ENCODE results near the gene TNP2.

The TNP2 gene

DNA sequence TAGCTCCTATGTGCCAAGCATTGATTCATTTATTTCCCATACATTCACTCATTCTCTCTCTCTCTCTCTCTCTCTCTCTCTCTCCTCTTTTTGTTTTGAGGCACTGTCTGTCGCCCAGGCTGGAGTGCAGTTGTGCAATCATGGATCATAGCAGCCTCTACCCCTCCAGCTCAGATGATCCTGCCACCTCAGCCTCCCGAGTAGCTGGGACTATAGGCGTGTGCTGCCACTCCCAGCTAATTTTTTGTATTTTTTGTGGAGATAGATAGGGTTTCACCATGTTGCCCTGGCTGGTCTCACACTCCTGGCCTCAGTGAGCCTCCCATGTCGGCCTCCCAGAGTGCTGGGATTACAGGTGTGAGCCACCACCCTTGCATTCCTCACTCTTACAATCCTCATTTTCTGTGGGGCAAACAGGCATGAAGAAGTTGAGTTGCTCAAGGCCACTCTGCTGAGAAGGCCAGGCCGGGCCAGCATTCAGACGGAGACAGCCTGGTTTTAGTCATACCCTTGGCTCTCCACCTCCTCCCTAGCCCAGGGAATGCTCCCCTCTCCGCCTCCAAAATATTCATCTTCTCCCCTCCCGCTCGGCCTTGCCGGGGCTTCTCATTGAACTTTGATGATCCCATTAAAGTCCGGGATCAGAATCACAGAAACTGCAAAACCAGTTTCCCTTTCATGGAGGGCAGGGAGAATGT lies 7.9 kb upstream of the TNP2 start:
- no peak for DNase-seq

DNA sequence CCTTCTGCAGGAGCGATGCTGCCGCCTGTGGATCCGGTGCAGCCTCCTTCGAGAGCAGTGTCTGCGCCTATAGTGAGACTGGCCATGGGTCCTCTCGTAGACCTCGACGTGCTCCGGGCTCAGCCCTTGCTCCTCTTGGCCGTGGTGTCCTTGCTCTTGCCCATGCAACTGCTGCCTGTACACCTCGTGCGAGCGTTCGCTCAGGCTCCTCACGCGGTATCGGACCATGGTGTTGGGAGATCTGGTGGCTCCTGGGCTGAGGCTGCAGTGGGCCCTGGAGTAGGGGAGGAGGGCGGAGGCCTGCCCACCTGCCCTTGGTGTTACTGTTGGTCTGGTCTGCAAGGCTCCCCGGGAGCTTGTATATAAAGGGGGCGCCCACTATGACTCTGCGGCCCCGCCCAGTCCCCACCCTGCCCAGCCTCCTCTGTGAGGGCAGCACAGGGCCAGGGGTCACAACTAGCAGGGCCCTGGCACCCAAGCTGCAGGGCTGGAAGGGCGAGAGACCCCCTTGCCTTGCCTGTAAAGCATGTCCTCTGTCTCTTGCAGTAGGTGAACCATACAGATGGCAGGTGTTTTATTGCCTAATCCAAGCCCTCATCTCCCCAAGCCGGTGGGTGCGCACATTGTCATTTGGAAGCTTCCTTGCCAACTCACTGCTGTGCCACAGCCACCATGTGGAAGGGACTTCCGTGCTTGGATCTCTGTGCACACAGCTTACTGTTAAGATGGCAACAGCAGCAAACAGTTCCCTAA lies 7.2 kb upstream of the TNP2 start, which contains the start of gene PRM2:
Gene PRM2 (minus strand): TSS at position 338 of the 753 bp plus-strand sequence. CDS start 110 bp downstream, at position 228.
- DNase-seq: no peak

- no peak for DNase-seq
These were observed 5.8 kb upstream of the TNP2 start for GRCh38 chr16:11274964-11275363.

DNA sequence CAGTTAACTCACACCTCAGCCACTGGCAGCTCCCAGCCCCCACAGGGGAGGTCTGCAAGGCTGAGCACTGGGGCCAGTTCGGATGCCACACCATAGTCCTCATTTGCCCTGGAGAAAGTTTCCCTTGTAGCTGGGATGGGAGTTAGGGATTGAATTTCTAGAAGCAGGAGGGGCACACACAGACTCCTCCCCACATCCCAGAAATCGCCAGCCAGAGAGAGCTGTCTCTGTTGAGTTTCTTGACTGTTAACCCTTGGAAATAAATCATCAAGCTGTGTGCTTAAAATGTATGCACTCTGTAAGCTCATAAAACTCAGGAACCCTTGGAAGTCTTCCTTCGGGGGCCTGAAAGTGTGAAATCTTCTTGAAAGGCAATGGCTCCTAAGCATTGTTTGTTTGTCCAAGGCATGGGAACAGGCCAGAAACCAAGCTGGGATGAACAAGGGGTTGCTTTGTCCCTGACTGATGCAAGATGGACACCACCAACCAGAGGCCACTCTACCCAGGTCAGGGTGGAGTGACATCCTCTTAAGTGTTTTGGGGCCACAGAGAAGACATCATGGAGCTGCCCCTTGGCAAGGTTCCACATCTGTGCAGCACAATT lies 4.7 kb upstream of the TNP2 start:
- DNase-seq: no peak

GRCh38 chr16:11272921-11273720 lies 4.0 kb upstream of the TNP2 start, which contains the start of gene PRM3:
Gene PRM3 (minus strand): TSS chr16:11273629. CDS start chr16:11273595, 34 bp downstream.
- no peak for DNase-seq

DNA sequence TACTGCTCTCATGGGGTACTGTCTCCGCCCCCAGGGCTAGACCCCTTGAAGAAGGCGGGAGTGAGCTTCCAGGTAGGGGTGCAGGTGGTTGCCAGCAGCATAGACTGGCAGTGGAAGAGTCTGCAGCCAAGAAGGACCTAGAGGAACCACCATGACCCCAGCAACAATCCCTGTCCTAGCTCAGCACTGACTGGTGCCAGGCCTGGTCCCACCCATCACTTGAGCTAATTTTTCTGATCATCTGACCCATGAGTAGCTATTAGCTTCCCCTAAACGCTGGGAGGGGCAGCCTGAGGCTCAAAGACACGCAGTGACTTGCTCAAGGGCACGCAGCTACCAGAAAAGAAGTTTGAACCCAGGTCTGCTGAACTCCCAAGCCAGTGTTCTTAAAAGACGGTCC lies 3.4 kb upstream of the TNP2 start:
- DNase-seq: no peak

GRCh38 chr16:11271610-11272009 lies 2.5 kb upstream of the TNP2 start:
- no peak for DNase-seq

- no peak for DNase-seq
These were observed 1.6 kb upstream of the TNP2 start for GRCh38 chr16:11270602-11271162.

DNA sequence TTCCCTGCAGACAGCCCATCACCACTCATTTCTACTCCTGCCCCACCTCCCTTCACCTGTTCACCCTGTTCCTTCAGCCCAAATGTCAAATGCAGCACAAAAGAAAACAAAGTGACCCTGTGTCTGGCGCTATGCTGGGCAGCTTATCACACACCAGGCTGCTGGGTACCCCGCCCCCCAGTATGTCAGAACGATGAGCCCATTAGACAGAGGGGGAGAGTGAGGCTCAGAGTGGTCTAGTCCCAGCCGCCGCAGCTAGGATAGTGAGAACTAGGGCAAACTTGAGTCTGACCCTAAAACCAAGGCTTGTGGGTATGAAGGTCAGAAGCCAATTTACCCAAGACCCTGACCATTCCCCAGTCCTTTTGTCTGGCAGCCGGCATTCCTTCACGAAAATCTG lies 4.0 kb downstream of the TNP2 start:
- DNase-seq: no peak

GRCh38 chr16:11264155-11264832 lies 4.8 kb downstream of the TNP2 start:
- peak; percentile 56 for DNase-seq

DNA sequence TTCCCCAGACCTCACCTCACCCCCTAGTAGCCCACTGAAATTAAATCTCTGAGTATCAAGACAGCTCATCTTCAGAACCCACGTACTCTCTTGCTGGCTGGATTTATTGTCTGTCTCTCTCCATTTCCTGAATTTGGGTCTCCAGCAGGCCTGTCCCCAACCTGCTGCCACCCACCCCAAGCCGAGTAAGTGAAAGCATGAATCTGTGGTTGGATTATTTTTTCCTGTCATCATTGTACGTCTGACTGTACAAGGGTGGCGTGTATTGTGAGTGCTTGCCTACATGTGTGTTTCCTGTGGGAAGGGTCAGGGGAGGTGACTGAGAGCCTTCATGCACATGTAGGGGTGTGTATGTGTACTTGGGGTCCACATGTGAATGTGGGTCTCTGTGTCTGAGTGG lies 5.4 kb downstream of the TNP2 start:
- no peak for DNase-seq

DNA sequence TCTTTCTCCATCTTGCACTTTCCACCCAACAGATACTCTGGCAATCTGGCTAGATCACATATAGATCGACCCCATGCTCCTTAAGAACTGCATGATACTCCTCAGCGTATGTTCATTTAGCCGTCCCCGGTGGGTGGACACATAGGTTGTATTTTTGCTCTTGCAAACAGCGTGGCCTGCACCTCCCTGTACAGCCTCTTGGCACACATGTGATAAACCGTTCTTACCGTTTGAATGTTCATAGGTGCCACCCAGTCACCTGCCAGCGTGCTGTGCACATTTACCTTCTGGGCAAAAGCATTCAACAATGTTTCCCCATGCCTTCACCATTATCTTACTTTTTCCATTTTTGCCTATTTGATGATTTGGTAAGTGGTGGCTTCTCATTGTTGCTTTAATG lies 6.2 kb downstream of the TNP2 start:
- no peak for DNase-seq

- no peak for DNase-seq
These were observed 8.5 kb downstream of the TNP2 start for GRCh38 chr16:11260596-11260966.

GRCh38 chr16:11259655-11260595 lies 9.2 kb downstream of the TNP2 start:
- DNase-seq: no peak

DNA sequence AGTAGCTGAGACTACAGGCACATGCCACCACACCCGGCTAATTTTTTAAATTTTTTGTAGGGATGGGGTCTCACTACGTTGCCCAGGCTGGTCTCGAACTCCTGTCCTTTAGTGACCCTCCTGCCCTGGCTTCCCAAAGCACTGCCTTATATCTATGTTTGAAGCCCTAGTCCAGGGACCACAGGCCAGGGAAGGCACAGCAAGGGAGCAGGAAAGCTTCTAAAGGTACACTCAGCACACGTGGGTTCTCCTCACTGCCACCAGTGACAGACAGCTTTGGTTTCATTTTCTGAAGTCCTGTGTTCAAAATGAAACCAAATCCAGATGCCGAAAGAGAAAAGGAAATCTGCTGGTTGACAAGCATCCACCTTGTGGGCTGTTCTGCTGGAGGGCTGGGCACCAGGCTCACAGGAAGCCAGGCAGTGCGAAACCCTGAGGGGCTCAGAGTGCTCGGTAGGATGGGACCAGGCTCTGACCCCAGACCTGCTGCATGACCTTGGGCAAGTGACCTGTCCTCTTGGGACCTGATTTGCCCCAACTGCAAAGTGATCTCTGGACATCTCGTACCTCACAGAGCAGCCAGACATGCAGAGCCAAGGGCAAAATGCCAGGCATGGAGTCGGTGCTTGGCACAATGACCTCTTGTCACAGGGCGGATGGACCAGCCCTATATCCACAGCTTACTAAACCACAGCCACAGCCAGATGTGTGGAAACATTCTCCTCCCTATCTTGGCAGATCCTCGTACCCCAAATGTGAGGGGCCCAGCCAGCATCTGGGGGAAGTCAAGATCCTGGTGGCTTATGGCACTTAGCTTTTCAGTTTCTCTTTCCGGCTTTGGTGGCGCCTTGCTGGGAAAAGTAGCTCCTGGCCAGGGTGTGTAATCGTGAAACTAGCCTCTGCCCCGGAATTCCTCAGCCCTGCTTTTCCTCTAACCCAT lies 10.3 kb downstream of the TNP2 start:
- DNase-seq: no peak

DNA sequence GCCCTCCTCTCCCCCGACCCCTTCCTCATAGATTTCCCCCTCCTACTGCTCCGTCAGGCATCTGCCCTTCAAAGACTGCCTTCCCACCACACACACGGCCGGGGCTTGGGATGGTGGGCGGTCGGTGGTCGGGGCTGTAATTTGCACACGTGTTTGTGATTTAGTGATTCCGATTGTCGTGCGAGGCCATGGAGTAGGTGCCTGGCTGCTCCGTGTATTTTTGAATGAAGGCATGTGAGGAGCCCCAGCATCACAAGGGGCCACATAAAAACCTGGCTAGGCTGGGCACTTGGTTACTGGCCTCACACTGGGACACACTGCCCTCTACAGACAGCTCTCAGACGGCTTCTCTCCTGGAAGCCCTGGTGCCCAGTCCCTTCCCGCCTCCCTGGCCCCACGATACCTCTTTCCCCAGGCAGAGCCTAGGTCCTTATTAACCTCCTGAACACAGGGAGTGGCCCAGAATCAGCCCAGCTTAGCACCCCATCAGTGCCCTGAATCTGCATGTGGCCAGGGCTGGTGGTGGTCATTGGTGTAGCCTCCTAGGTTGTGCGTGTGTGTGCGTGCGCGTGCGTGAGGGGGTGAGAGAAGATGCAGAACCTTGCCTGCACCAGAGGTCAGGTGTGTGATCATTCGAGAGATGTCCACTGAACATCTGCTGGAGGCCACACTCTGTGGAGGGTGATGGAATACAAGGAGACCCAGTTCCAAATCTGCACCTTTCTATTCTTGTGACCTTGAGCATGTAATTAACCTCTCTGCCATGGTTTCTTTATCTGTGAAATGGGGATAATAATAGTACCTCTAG lies 11.8 kb downstream of the TNP2 start:
- peak; percentile 94 for DNase-seq

- no peak for DNase-seq
These were observed 12.4 kb downstream of the TNP2 start for GRCh38 chr16:11256661-11257130.

DNA sequence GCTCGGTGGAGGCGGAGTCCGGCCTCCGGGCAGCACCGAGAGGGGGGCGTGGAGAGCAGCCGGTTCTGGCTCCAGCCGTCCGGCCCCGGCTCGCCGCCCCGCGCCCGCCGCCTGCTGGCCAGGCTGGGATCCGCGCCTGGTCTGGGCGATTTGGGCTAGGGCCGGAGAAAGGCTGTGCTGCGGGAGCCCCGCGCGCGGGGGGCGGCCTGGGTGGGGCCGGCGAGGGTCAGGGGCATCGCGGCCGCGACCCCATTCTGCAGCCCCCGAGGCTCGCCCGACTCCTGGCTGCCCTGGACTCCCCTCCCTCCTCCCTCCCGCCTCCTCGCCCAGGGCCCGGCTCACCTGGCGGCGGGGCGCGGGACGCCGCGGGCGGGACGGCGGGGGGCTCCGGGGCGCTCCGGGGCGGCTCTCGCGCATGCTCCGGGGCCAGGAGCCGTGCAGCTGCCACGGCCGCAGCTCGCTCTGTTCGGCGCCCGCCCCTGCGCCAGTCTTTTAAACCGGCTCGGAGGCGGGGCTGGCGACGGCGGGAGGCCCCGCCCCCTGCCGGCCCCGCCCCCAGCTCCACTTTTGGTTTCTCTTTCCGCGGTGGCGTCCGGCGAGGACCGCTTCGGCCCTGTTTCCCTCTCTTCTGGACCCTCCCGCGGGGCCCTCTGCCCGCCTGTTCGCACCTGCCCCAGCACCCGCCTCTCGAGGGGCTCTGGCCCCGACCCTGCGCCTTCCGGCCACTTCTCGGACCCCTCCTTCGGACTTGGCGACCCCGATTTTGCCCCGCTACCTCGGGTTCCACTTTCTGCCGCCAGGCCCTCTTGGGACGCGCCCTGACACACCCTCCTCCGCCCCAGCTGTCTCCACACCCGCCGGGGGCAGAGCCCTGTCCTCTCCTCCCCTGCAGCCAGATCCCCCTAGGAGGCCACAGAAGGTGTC lies 13.1 kb downstream of the TNP2 start, which contains the start of gene SOCS1:
Gene SOCS1 (minus strand): TSS at position 468 of the 924 bp plus-strand sequence. CDS start 726 bp downstream, outside the sequence.
- peak; percentile 93 for DNase-seq
